Measurements from ENCODE around the gene DHRS9.

DNA sequence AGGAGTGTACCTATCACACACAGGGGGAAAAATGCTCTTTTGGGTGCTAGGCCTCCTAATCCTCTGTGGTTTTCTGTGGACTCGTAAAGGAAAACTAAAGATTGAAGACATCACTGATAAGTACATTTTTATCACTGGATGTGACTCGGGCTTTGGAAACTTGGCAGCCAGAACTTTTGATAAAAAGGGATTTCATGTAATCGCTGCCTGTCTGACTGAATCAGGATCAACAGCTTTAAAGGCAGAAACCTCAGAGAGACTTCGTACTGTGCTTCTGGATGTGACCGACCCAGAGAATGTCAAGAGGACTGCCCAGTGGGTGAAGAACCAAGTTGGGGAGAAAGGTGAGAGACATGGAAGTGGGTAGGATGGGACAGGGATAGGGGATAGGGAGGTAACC, 12.2 kb downstream of the DHRS9 start:
- TF ChIP-seq, protein P1, sequence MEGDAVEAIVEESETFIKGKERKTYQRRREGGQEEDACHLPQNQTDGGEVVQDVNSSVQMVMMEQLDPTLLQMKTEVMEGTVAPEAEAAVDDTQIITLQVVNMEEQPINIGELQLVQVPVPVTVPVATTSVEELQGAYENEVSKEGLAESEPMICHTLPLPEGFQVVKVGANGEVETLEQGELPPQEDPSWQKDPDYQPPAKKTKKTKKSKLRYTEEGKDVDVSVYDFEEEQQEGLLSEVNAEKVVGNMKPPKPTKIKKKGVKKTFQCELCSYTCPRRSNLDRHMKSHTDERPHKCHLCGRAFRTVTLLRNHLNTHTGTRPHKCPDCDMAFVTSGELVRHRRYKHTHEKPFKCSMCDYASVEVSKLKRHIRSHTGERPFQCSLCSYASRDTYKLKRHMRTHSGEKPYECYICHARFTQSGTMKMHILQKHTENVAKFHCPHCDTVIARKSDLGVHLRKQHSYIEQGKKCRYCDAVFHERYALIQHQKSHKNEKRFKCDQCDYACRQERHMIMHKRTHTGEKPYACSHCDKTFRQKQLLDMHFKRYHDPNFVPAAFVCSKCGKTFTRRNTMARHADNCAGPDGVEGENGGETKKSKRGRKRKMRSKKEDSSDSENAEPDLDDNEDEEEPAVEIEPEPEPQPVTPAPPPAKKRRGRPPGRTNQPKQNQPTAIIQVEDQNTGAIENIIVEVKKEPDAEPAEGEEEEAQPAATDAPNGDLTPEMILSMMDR (conservative IDR thresholded peaks at IDR 0.05): no peak
- TF ChIP-seq EZH2 (IDR thresholded peaks at IDR 0.05; ENCODE audit: low read depth): no peak

Measured in PC-9 (cell line).